ENCODE measurements around the gene RSL24D1.

RSL24D1 gene

DNA sequence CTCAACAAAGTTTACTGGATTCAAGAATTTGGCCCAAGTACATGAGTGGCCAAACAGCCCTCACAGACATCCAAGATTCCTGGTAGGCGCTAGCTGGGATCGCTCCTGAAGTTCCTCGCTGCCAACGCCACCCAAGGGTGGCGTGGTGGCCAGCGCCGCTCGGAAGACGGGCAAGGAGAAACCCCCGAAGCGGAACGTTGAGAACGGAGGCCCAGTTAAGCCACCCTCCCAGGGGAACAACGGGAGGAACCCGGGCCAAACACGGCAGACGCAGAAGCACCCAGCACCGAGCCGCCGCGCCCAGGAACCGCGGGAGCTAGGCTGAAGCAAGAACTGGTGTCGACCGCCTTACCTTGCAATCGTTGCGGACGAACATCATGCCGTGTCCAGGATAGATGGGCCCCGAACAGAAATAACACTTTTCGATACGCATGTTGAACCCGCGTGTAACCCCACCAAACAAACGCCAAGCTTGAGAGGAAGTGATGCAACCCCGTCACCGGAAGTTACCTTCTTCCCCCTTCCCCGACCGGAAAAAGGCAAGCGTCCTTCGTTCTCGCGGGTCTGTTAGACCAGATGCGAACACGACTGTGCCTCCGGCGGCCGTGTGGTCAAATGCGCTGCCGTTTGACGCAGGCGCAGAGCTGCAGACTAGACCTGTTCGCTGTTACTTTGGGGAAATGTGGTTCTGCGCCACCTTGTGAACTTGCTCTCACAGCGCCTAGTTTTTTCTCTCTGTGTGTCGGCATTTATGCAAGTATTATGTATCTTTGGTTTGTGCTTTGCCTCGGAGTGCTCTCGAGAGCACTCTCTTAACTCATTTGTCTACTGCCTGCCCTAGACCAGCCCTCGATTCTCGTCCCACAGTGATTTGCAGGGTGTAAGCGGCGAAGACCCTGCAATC is at the start of gene RSL24D1:
RSL24D1 (minus strand) TSS at position 484 of the 904 bp plus-strand sequence; CDS start at position 433, 51 bp downstream.
- TF ChIP-seq CTCF (IDR thresholded peaks at IDR 0.05; ENCODE audit: low read depth, low read length) = peak; percentile 45
- H3K4me3 ChIP-seq (replicated peaks in 1 of 2; ENCODE audit: low read depth in 2 of 2, low read length in 2 of 2) = peak within 1 kb of the TSS; percentile 67 to 95
- peak; percentile 99 for DNase-seq (ENCODE audit: low read depth in 2 of 2)

GRCh38 chr15:55245059-55245458 is 48.3 kb upstream of the RSL24D1 start:
- no peak for TF ChIP-seq CTCF (IDR thresholded peaks at IDR 0.05; ENCODE audit: low read depth, low read length)
- H3K4me3 ChIP-seq (replicated peaks in 1 of 2; ENCODE audit: low read depth in 2 of 2, low read length in 2 of 2) = no peak overlapping the region
- no peak for DNase-seq (ENCODE audit: low read depth in 2 of 2)

- TF ChIP-seq CTCF (IDR thresholded peaks at IDR 0.05; ENCODE audit: low read depth, low read length) = no peak
- DNase-seq (ENCODE audit: low read depth in 2 of 2) = peak; percentile 34 to 83
- H3K4me3 ChIP-seq (replicated peaks in 1 of 2; ENCODE audit: low read depth in 2 of 2, low read length in 2 of 2) = no peak overlapping the region
Observed at GRCh38 chr15:55241891-55242290, 45.1 kb upstream of the RSL24D1 start.

- no peak overlapping the region for H3K4me3 ChIP-seq (replicated peaks in 1 of 2; ENCODE audit: low read depth in 2 of 2, low read length in 2 of 2)
- TF ChIP-seq CTCF (IDR thresholded peaks at IDR 0.05; ENCODE audit: low read depth, low read length) = no peak
- DNase-seq (ENCODE audit: low read depth in 2 of 2) = no peak
Observed at GRCh38 chr15:55241186-55241585, 44.4 kb upstream of the RSL24D1 start.

- DNase-seq (ENCODE audit: low read depth in 2 of 2) = no peak
- no peak overlapping the region for H3K4me3 ChIP-seq (replicated peaks in 1 of 2; ENCODE audit: low read depth in 2 of 2, low read length in 2 of 2)
- TF ChIP-seq CTCF (IDR thresholded peaks at IDR 0.05; ENCODE audit: low read depth, low read length) = no peak
Observed at GRCh38 chr15:55240125-55240760, 43.5 kb upstream of the RSL24D1 start.

DNA sequence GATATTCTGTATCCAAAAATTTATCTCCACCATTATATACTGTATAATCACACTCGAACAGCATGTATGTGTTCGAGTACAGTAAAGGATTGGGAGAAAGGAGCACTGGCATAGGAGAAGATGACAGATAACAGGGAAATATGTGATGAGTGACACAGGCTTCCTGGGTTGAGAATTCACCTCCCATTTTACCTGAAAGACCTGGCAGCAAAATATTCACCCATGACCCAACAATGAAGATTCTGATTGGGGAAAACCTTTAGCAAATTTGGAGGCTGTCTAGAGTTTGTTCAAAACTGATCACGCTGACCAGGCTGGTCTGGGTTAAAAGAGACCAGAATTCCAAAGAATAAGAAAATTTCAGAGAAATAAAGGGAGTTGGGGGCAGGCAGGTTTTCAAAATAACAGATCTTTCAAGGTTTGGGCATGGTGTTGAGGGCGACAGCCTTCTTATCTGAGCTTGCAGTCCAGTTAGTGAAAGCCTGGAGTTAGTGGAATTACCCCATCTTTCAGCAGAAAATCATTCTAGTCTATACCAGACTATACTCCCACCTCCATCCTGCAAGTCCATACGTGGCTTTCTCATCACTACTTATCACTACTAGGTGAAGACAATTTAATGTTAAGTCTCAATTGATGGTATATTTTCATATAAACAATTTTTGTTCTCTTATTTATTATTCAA is 42.8 kb upstream of the RSL24D1 start:
- no peak for TF ChIP-seq CTCF (IDR thresholded peaks at IDR 0.05; ENCODE audit: low read depth, low read length)

More for the DNA sequence above, 42.8 kb upstream of the RSL24D1 start:
- no peak overlapping the region for H3K4me3 ChIP-seq (replicated peaks in 1 of 2; ENCODE audit: low read depth in 2 of 2, low read length in 2 of 2)
- DNase-seq (ENCODE audit: low read depth in 2 of 2) = no peak
